Fibroblast of lung (primary cell): Measurements from ENCODE around the gene ZBTB12.

Source experiments
- EZH2 ChIP-seq: IDR thresholded peaks from 2 replicates; pipeline ENCODE4 v1.5.1; 2012; ENCODE audit warnings: low read length, control low read depth, mild to moderate bottlenecking; ENCODE audit errors: missing control alignments
- TF ChIP-seq, protein P1 (sequence below), 2 donors: IDR thresholded peaks in 1 of 2; conservative IDR thresholded peaks in 1 of 2; 1 replicate in 1 of 2; 2 replicates in 1 of 2; pipeline ENCODE4 v1.5.1; 2011 to 2012; ENCODE audit warnings: low read length in 2 of 2, control low read depth in 1 of 2, inconsistent platforms in 1 of 2, low read depth in 1 of 2, mild to moderate bottlenecking in 1 of 2

GRCh38 chr6:31935823-31936222, 33.9 kb upstream of the ZBTB12 start:
- TF ChIP-seq, protein P1, sequence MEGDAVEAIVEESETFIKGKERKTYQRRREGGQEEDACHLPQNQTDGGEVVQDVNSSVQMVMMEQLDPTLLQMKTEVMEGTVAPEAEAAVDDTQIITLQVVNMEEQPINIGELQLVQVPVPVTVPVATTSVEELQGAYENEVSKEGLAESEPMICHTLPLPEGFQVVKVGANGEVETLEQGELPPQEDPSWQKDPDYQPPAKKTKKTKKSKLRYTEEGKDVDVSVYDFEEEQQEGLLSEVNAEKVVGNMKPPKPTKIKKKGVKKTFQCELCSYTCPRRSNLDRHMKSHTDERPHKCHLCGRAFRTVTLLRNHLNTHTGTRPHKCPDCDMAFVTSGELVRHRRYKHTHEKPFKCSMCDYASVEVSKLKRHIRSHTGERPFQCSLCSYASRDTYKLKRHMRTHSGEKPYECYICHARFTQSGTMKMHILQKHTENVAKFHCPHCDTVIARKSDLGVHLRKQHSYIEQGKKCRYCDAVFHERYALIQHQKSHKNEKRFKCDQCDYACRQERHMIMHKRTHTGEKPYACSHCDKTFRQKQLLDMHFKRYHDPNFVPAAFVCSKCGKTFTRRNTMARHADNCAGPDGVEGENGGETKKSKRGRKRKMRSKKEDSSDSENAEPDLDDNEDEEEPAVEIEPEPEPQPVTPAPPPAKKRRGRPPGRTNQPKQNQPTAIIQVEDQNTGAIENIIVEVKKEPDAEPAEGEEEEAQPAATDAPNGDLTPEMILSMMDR (conservative IDR thresholded peaks at IDR 0.05 in 1 of 2, IDR thresholded peaks at IDR 0.05 in 1 of 2; ENCODE audit: low read depth in 1 of 2, low read length in 2 of 2), result no peak
- no peak for TF ChIP-seq EZH2
